Measurements from ENCODE around the gene ABI1. TPM values are rescaled to one million over a fixed set of nuclear protein-coding genes. Genes with fewer than 3 reads are reported as not detected.

The ABI1 gene
- total and polyA plus RNA-seq, 9 of the 15 experiments (the other 6 are each of a cell fraction or from before 2014, with no cell fraction given): 22.1 to 52.3 (median 39.0) TPM

- TF ChIP-seq MGA (IDR thresholded peaks at IDR 0.05) (peak; percentile 70), ILF3 (IDR thresholded peaks at IDR 0.05; ENCODE audit: borderline replicate concordance) (no peak), SUPT5H (IDR thresholded peaks at IDR 0.05) (no peak), EGR1 (conservative IDR thresholded peaks at IDR 0.05) (peak; percentile 91), GTF2F1 (IDR thresholded peaks at IDR 0.05; ENCODE audit: low read depth, low read length) (0 out of 2 replicates have a peak, but pooled peaks have one; percentile 1), DMBX1 (CRISPR knock-in tag; IDR thresholded peaks at IDR 0.05; ENCODE audit: borderline replicate concordance) (no peak), TRIM28 (IDR thresholded peaks at IDR 0.05) (no peak), MXI1 (IDR thresholded peaks at IDR 0.05; ENCODE audit: low read depth, low read length) (no peak), KDM5B (IDR thresholded peaks at IDR 0.05; ENCODE audit: insufficient replicate concordance, low read depth, low read length) (peak; percentile 12)
- TF ChIP-seq, protein P1, sequence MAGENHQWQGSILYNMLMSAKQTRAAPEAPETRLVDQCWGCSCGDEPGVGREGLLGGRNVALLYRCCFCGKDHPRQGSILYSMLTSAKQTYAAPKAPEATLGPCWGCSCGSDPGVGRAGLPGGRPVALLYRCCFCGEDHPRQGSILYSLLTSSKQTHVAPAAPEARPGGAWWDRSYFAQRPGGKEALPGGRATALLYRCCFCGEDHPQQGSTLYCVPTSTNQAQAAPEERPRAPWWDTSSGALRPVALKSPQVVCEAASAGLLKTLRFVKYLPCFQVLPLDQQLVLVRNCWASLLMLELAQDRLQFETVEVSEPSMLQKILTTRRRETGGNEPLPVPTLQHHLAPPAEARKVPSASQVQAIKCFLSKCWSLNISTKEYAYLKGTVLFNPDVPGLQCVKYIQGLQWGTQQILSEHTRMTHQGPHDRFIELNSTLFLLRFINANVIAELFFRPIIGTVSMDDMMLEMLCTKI (IDR thresholded peaks at IDR 0.05; ENCODE audit: partially characterized antibody): no peak
- TF ChIP-seq, protein P2, sequence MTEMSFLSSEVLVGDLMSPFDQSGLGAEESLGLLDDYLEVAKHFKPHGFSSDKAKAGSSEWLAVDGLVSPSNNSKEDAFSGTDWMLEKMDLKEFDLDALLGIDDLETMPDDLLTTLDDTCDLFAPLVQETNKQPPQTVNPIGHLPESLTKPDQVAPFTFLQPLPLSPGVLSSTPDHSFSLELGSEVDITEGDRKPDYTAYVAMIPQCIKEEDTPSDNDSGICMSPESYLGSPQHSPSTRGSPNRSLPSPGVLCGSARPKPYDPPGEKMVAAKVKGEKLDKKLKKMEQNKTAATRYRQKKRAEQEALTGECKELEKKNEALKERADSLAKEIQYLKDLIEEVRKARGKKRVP (CRISPR knock-in tag; IDR thresholded peaks at IDR 0.05): no peak
- TF ChIP-seq, protein P3, sequence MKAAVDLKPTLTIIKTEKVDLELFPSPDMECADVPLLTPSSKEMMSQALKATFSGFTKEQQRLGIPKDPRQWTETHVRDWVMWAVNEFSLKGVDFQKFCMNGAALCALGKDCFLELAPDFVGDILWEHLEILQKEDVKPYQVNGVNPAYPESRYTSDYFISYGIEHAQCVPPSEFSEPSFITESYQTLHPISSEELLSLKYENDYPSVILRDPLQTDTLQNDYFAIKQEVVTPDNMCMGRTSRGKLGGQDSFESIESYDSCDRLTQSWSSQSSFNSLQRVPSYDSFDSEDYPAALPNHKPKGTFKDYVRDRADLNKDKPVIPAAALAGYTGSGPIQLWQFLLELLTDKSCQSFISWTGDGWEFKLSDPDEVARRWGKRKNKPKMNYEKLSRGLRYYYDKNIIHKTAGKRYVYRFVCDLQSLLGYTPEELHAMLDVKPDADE (conservative IDR thresholded peaks at IDR 0.05; ENCODE audit: control insufficient read depth, low read depth, low read length): 0 out of 2 replicates have a peak, but pooled peaks have one; percentile 41
Observed at GRCh38 chr10:26697922-26698608, 162.7 kb downstream of the ABI1 start (continued).
